Measurements from ENCODE around the gene DNAJC12.

GRCh38 chr10:67770537-67770936, 67.5 kb downstream of the DNAJC12 start:
- TF ChIP-seq POLR2A (IDR thresholded peaks at IDR 0.05) (no peak), CTCF (IDR thresholded peaks at IDR 0.05) (no peak)
